ENCODE data around the gene PAPSS1. TPM values are rescaled to one million over a fixed set of nuclear protein-coding genes. Genes with fewer than 3 reads are reported as not detected.

PAPSS1 gene
- total RNA-seq, 1 experiment from 2014 or later, result 83.6 TPM

DNA sequence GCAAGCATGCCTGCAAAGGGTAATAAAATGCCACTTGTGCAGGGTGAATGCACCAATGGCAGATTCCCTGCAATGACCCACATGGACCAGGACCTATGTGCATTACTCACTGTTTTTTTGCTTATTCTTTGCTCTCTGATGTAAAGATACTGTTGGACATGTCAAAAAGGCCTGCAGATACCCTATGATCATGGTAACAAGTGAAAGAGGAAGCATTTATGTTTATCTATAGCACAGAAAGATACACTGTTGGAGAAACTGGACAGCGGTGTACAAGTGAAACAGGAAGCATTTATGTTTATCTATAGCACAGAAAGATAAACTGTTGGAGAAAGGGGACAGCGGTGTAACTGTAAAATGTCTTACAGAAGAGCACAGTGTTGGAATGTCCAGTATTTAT lies 127.5 kb downstream of the PAPSS1 start:
- H3K4me3 Mint-ChIP-seq, result no peak overlapping the region
- Histone ChIP-seq H3K9ac (ENCODE audit: extremely low read depth, insufficient read length, low read length) (no peak overlapping the region), H3K56ac (ENCODE audit: insufficient read length, low read depth, low read length) (no peak overlapping the region), H3K23ac (ENCODE audit: insufficient read length, low read depth, low read length) (no peak overlapping the region), H3K79me1 (ENCODE audit: insufficient read depth, low read depth, low read length, poor library complexity, severe bottlenecking) (no peaks in the 10 kb centered on the region), H2BK20ac (ENCODE audit: low read depth, low read length, poor library complexity, severe bottlenecking) (no peak overlapping the region), H3K18ac (ENCODE audit: insufficient read length, low read depth, low read length) (no peak overlapping the region), H4K91ac (ENCODE audit: insufficient read length, low read depth, low read length) (no peak overlapping the region), H3K4me1 (ENCODE audit: insufficient read depth, low read length) (no peaks in the 10 kb centered on the region), H4K5ac (ENCODE audit: insufficient read length, low read depth, low read length) (no peak overlapping the region), H3K23me2 (ENCODE audit: insufficient read length, low read depth, low read length, poor library complexity, severe bottlenecking) (no peaks in the 10 kb centered on the region), H3K27ac (ENCODE audit: insufficient read length, low read depth, low read length) (no peak overlapping the region), H3K79me2 (ENCODE audit: insufficient read depth, low read length) (no peaks in the 10 kb centered on the region), H2AFZ (ENCODE audit: low read length) (no peak overlapping the region), H2BK120ac (ENCODE audit: low read depth, low read length, poor library complexity, severe bottlenecking) (no peak overlapping the region), H2BK5ac (ENCODE audit: insufficient read length, low read length) (no peak overlapping the region), H4K8ac (replicated peaks; ENCODE audit: insufficient read length, low read depth, low read length) (no peak overlapping the region), H3K27me3 (ENCODE audit: insufficient read depth, low read length) (no peaks in the 10 kb centered on the region), H3K9me3 (ENCODE audit: control insufficient read depth, low read depth, low read length) (no peaks in the 10 kb centered on the region), H2BK15ac (ENCODE audit: low read depth, low read length) (no peak overlapping the region), H2BK12ac (ENCODE audit: insufficient read length, low read depth, low read length) (no peak overlapping the region), H3K4me2 (ENCODE audit: insufficient read depth, insufficient read length, low read length) (no peak overlapping the region), H4K20me1 (ENCODE audit: control insufficient read depth, insufficient read depth, insufficient read length) (no peaks in the 10 kb centered on the region), H3K14ac (ENCODE audit: insufficient read depth, low read length) (no peak overlapping the region), H2AK5ac (ENCODE audit: insufficient read length, low read length) (no peak overlapping the region), H3T11ph (ENCODE audit: low read length) (no peak overlapping the region), H3K4ac (ENCODE audit: low read depth, low read length) (no peak overlapping the region)
- WGBS (ENCODE audit: extremely low coverage, insufficient read length, low lambda C conversion rate), result no CpG with 5 or more reads among the region's 2 CpGs
- no peak overlapping the region for H3K27ac Mint-ChIP-seq
- no peaks in the 10 kb centered on the region for H3K4me1 Mint-ChIP-seq
- H3K27me3 Mint-ChIP-seq (ENCODE audit: low read depth), result no peaks in the 10 kb centered on the region
- peaks cover 0 to 11% (median 7%) of the 10 kb centered on the region in 3 experiments; a peak in 4 of 7 replicates for H3K36me3 Mint-ChIP-seq (ENCODE audit: insufficient read depth in 1 of 3, low read depth in 3 of 3)
- TF ChIP-seq, protein P1, sequence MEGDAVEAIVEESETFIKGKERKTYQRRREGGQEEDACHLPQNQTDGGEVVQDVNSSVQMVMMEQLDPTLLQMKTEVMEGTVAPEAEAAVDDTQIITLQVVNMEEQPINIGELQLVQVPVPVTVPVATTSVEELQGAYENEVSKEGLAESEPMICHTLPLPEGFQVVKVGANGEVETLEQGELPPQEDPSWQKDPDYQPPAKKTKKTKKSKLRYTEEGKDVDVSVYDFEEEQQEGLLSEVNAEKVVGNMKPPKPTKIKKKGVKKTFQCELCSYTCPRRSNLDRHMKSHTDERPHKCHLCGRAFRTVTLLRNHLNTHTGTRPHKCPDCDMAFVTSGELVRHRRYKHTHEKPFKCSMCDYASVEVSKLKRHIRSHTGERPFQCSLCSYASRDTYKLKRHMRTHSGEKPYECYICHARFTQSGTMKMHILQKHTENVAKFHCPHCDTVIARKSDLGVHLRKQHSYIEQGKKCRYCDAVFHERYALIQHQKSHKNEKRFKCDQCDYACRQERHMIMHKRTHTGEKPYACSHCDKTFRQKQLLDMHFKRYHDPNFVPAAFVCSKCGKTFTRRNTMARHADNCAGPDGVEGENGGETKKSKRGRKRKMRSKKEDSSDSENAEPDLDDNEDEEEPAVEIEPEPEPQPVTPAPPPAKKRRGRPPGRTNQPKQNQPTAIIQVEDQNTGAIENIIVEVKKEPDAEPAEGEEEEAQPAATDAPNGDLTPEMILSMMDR (conservative IDR thresholded peaks at IDR 0.05), result no peak
- DNase-seq, result no peak
- peaks cover 2 to 17% of the 10 kb centered on the region in 2 experiments; a peak in 2 of 5 replicates for H3K9me3 Mint-ChIP-seq

Data from H9 (cell line).